ENCODE results near the gene POR. TPM values are rescaled to one million over a fixed set of nuclear protein-coding genes. Genes with fewer than 3 reads are reported as not detected.
"Not testable (repeated sequence)": the region's sequence is repeated elsewhere in the genome, so short reads cannot be mapped to it uniquely, and the experiment has no call there.

The POR gene
- polyA plus RNA-seq, 4 donors, result 50.8 to 70.5 (median 62.1) TPM

GRCh38 chr7:76009672-76010600, 95.0 kb downstream of the POR start:
- no peak for DNase-seq (ENCODE audit: low read depth in 4 of 4, low spot score in 3 of 4)

GRCh38 chr7:76011442-76011861, 96.5 kb downstream of the POR start:
- no peak for DNase-seq (ENCODE audit: low read depth in 4 of 4, low spot score in 3 of 4)

- DNase-seq (ENCODE audit: low read depth in 4 of 4, low spot score in 3 of 4), result no peak
Measured at GRCh38 chr7:76016191-76016947, 101.4 kb downstream of the POR start.

- not testable (repeated sequence) for DNase-seq (ENCODE audit: low read depth in 4 of 4, low spot score in 3 of 4)
Measured at GRCh38 chr7:76018520-76018919, 103.6 kb downstream of the POR start.

GRCh38 chr7:76020031-76020714, 105.2 kb downstream of the POR start:
- DNase-seq (ENCODE audit: low read depth in 4 of 4, low spot score in 3 of 4), result peak; percentile 20 to 47 (median 34)

GRCh38 chr7:76022026-76022780, 107.2 kb downstream of the POR start:
- no peak for DNase-seq (ENCODE audit: low read depth in 4 of 4, low spot score in 3 of 4)

GRCh38 chr7:76023002-76023401, 108.0 kb downstream of the POR start:
- no peak for DNase-seq (ENCODE audit: low read depth in 4 of 4, low spot score in 3 of 4)

GRCh38 chr7:76029682-76030081, 114.7 kb downstream of the POR start:
- DNase-seq (ENCODE audit: low read depth in 4 of 4, low spot score in 3 of 4), result not testable (repeated sequence)

GRCh38 chr7:76031964-76032363, 117.0 kb downstream of the POR start:
- no peak for DNase-seq (ENCODE audit: low read depth in 4 of 4, low spot score in 3 of 4)

Other genes starting within 250 kb of the POR start
- gene HIP1, start 176.2 kb upstream of the POR start, polyA plus RNA-seq (ENCODE audit: insufficient read length in 4 of 4), result 10 to 100 TPM; 24.5 to 35.8 (median 33.5) TPM
- 1 to 10 TPM in 1 of 4 donors, under 1 TPM in 1, not detected in 2; 0.24 to 1.2 TPM for gene CCL26, start 142.9 kb upstream of the POR start, polyA plus RNA-seq (ENCODE audit: insufficient read length in 4 of 4)
- 1 to 10 TPM in 1 of 4 donors, under 1 TPM in 1, not detected in 2; 0.29 to 2.3 TPM for gene CCL24, start 101.3 kb upstream of the POR start, polyA plus RNA-seq (ENCODE audit: insufficient read length in 4 of 4)
- gene RHBDD2, start 36.1 kb upstream of the POR start, polyA plus RNA-seq (ENCODE audit: insufficient read length in 4 of 4), result 10 to 100 TPM; 37.2 to 77.9 (median 65.8) TPM
- gene TMEM120A, start 79.4 kb downstream of the POR start, polyA plus RNA-seq (ENCODE audit: insufficient read length in 4 of 4), result 10 to 100 TPM; 26.0 to 56.8 (median 49.7) TPM
- 10 to 100 TPM; 27.3 to 55.3 (median 38.9) TPM for gene STYXL1, start 132.8 kb downstream of the POR start, polyA plus RNA-seq (ENCODE audit: insufficient read length in 4 of 4)
- gene MDH2, start 133.0 kb downstream of the POR start, polyA plus RNA-seq (ENCODE audit: insufficient read length in 4 of 4), result 100 to 1,000 TPM; 137 to 217 (median 207) TPM

All from left renal pelvis (tissue), 4 donors.